HuH-7.5 (cell line): ENCODE data around the gene DEFB127.
"Not testable (repeated sequence)": the region's sequence is repeated elsewhere in the genome, so short reads cannot be mapped to it uniquely, and the experiment has no call there.

Experiments
- DNase-seq: peaks from one replicate; pipeline ENCODE4 v3.0.0; 2011; ENCODE audit warnings: low spot score

DEFB127 gene

GRCh38 chr20:157154-157553 lies at the start of gene DEFB127:
Gene DEFB127, plus strand, starts transcription at chr20:157454. Its CDS starts 91 bp downstream, at chr20:157545.
- DNase-seq: no peak

GRCh38 chr20:112396-112795 lies 44.9 kb upstream of the DEFB127 start:
- no peak for DNase-seq

GRCh38 chr20:117518-117917 lies 39.7 kb upstream of the DEFB127 start:
- no peak for DNase-seq

GRCh38 chr20:129786-130323 lies 27.4 kb upstream of the DEFB127 start:
- DNase-seq: not testable (repeated sequence)

- peak; percentile 13 for DNase-seq
Observed at GRCh38 chr20:137668-138490, 19.4 kb upstream of the DEFB127 start.

- no peak for DNase-seq
Observed at GRCh38 chr20:142290-142689, 15.0 kb upstream of the DEFB127 start, which contains the start of gene DEFB126. Gene DEFB126, plus strand, starts transcription at chr20:142590. Its CDS starts 39 bp downstream, at chr20:142629.

- no peak for DNase-seq
Observed at GRCh38 chr20:145877-146276, 11.4 kb upstream of the DEFB127 start.

- no peak for DNase-seq
Observed at GRCh38 chr20:152131-152530, 5.1 kb upstream of the DEFB127 start.

- DNase-seq: no peak
Observed at GRCh38 chr20:164618-165017, 7.4 kb downstream of the DEFB127 start.

GRCh38 chr20:168876-169275 lies 11.6 kb downstream of the DEFB127 start:
- DNase-seq: no peak

- DNase-seq: no peak
Observed at GRCh38 chr20:184288-184687, 27.0 kb downstream of the DEFB127 start.

- no peak for DNase-seq
Observed at GRCh38 chr20:187733-188132, 30.5 kb downstream of the DEFB127 start.

- no peak for DNase-seq
Observed at GRCh38 chr20:189611-190010, 32.4 kb downstream of the DEFB127 start, which contains the start of gene DEFB128. Gene DEFB128, minus strand, starts transcription at chr20:189711. Its CDS starts 88 bp downstream, at chr20:189623.

GRCh38 chr20:198225-198624 lies 41.0 kb downstream of the DEFB127 start:
- no peak for DNase-seq

- no peak for DNase-seq
Observed at GRCh38 chr20:199996-200395, 42.7 kb downstream of the DEFB127 start.

GRCh38 chr20:203630-204029 lies 46.4 kb downstream of the DEFB127 start:
- DNase-seq: not testable (repeated sequence)
